T-helper 1 cell treated with Interleukin-12 subunit alpha and Interleukin-12 subunit beta and Interleukin-4 antibody, amounts not matched to agents 30 μg/mL and 1 μg/mL, for 36 hours (primary cell): ENCODE data around the gene AREL1.

Experiments used
- H3K27ac Mint-ChIP-seq: one replicate; pipeline ENCODE4 v1.8.0; 2021; ENCODE audit warnings: mild to moderate bottlenecking, mixed read lengths
- H3K27me3 Mint-ChIP-seq: one replicate; pipeline ENCODE4 v1.8.0; 2021; ENCODE audit warnings: low read depth, mixed read lengths
- H3K36me3 Mint-ChIP-seq: one replicate; pipeline ENCODE4 v1.8.0; 2021; ENCODE audit warnings: low read depth, mixed read lengths
- H3K4me1 Mint-ChIP-seq: one replicate; pipeline ENCODE4 v1.8.0; 2021; ENCODE audit warnings: low read depth, mixed read lengths
- H3K4me3 Mint-ChIP-seq: one replicate; pipeline ENCODE4 v1.8.0; 2021; ENCODE audit warnings: mild to moderate bottlenecking, moderate library complexity, mixed read lengths
- H3K9me3 Mint-ChIP-seq: one replicate; pipeline ENCODE4 v1.8.0; 2021; ENCODE audit warnings: mixed read lengths

AREL1 gene

GRCh38 chr14:74621556-74621955 is 91.3 kb downstream of the AREL1 start:
- no peak overlapping the region for H3K4me3 Mint-ChIP-seq
- H3K9me3 Mint-ChIP-seq, result no peaks in the 10 kb centered on the region
- H3K27ac Mint-ChIP-seq, result peak overlapping the region; percentile 18
- H3K36me3 Mint-ChIP-seq, result no peaks in the 10 kb centered on the region
- peaks cover 15% of the 10 kb centered on the region for H3K27me3 Mint-ChIP-seq
- H3K4me1 Mint-ChIP-seq, result peaks cover 35% of the 10 kb centered on the region

- Mint-ChIP-seq H3K36me3 (no peaks in the 10 kb centered on the region), H3K9me3 (no peaks in the 10 kb centered on the region), H3K4me1 (peaks cover 39% of the 10 kb centered on the region), H3K27ac (no peak overlapping the region), H3K4me3 (no peak overlapping the region), H3K27me3 (peaks cover 22% of the 10 kb centered on the region)
Observed at GRCh38 chr14:74620923-74621322, 92.0 kb downstream of the AREL1 start.

GRCh38 chr14:74620497-74620921 is 92.4 kb downstream of the AREL1 start:
- peaks cover 26% of the 10 kb centered on the region for H3K27me3 Mint-ChIP-seq
- no peaks in the 10 kb centered on the region for H3K9me3 Mint-ChIP-seq
- H3K4me1 Mint-ChIP-seq, result peaks cover 43% of the 10 kb centered on the region
- H3K4me3 Mint-ChIP-seq, result peak overlapping the region; percentile 49
- H3K27ac Mint-ChIP-seq, result peak overlapping the region; percentile 62
- H3K36me3 Mint-ChIP-seq, result no peaks in the 10 kb centered on the region

- no peaks in the 10 kb centered on the region for H3K9me3 Mint-ChIP-seq
- H3K4me3 Mint-ChIP-seq, result peak overlapping the region; percentile 49
- peaks cover 32% of the 10 kb centered on the region for H3K27me3 Mint-ChIP-seq
- no peak overlapping the region for H3K27ac Mint-ChIP-seq
- H3K36me3 Mint-ChIP-seq, result no peaks in the 10 kb centered on the region
- peaks cover 50% of the 10 kb centered on the region for H3K4me1 Mint-ChIP-seq
Observed at GRCh38 chr14:74619672-74620131, 93.2 kb downstream of the AREL1 start.

GRCh38 chr14:74618078-74618952 is 94.6 kb downstream of the AREL1 start:
- peak overlapping the region; percentile 80 for H3K27ac Mint-ChIP-seq
- peaks cover 60% of the 10 kb centered on the region for H3K4me1 Mint-ChIP-seq
- no peaks in the 10 kb centered on the region for H3K36me3 Mint-ChIP-seq
- peak overlapping the region; percentile 49 for H3K4me3 Mint-ChIP-seq
- peaks cover 35% of the 10 kb centered on the region for H3K27me3 Mint-ChIP-seq
- H3K9me3 Mint-ChIP-seq, result no peaks in the 10 kb centered on the region

- Mint-ChIP-seq H3K27me3 (peaks cover 36% of the 10 kb centered on the region), H3K9me3 (no peaks in the 10 kb centered on the region), H3K4me1 (peaks cover 60% of the 10 kb centered on the region), H3K36me3 (no peaks in the 10 kb centered on the region), H3K4me3 (no peak overlapping the region), H3K27ac (no peak overlapping the region)
Observed at GRCh38 chr14:74616996-74617700, 95.7 kb downstream of the AREL1 start.

- Mint-ChIP-seq H3K27ac (no peak overlapping the region), H3K27me3 (peaks cover 38% of the 10 kb centered on the region), H3K9me3 (no peaks in the 10 kb centered on the region), H3K4me3 (no peak overlapping the region), H3K4me1 (peaks cover 60% of the 10 kb centered on the region), H3K36me3 (no peaks in the 10 kb centered on the region)
Observed at GRCh38 chr14:74616507-74616906, 96.4 kb downstream of the AREL1 start.

- Mint-ChIP-seq H3K36me3 (no peaks in the 10 kb centered on the region), H3K4me1 (peaks cover 56% of the 10 kb centered on the region), H3K27ac (peak overlapping the region; percentile 42), H3K9me3 (no peaks in the 10 kb centered on the region), H3K27me3 (peaks cover 42% of the 10 kb centered on the region), H3K4me3 (no peak overlapping the region)
Observed at GRCh38 chr14:74615735-74616134, 97.1 kb downstream of the AREL1 start.

- H3K4me1 Mint-ChIP-seq, result peaks cover 48% of the 10 kb centered on the region
Observed at GRCh38 chr14:74614508-74615495, 98.1 kb downstream of the AREL1 start.

DNA sequence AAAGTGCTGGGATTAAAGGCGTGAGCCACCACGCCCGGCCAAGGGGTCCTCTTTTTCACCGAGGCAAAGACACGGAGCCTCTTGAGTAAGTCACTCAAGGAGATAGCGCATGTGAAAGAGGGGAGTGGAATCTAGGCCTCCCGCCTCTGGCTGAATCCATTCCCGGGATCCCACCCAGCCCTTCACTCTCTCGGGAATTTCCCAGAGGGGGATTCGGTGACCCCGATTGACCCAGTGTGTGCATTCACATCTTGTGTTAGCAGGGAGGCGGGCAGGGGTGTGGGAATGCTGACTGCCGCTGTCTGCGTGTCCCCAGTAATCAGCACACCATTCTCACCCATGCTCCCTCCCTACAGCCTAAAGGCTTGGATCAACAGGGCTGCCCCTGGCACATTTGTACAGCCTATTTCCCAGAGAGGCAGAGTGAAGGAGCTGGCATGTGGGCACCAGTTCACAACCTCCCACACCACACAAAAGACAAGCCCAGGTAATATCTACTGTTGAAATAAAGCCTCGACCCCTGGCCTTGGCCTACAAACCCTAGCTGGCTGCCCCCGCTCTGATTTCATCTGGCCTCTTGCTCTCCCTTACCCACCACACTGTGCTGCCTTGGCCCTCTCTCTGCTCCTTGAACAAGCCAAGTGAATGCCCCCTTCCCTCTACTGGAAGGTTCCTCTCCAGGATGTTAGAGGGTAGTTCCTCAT is 99.5 kb downstream of the AREL1 start:
- no peak overlapping the region for H3K27ac Mint-ChIP-seq

More at GRCh38 chr14:74614508-74615495, 98.1 kb downstream of the AREL1 start:
- H3K4me3 Mint-ChIP-seq, result peak overlapping the region; percentile 0
- H3K9me3 Mint-ChIP-seq, result no peaks in the 10 kb centered on the region
- H3K27me3 Mint-ChIP-seq, result peaks cover 48% of the 10 kb centered on the region
- peak overlapping the region; percentile 36 for H3K27ac Mint-ChIP-seq
- H3K36me3 Mint-ChIP-seq, result peaks cover 3% of the 10 kb centered on the region

GRCh38 chr14:74612350-74613021 is 100.4 kb downstream of the AREL1 start:
- H3K27me3 Mint-ChIP-seq, result peaks cover 59% of the 10 kb centered on the region
- no peak overlapping the region for H3K27ac Mint-ChIP-seq
- H3K4me3 Mint-ChIP-seq, result peak overlapping the region; percentile 67
- H3K36me3 Mint-ChIP-seq, result peaks cover 3% of the 10 kb centered on the region
- H3K9me3 Mint-ChIP-seq, result no peaks in the 10 kb centered on the region
- peaks cover 33% of the 10 kb centered on the region for H3K4me1 Mint-ChIP-seq

More for the DNA sequence above, 99.5 kb downstream of the AREL1 start:
- no peaks in the 10 kb centered on the region for H3K9me3 Mint-ChIP-seq
- H3K4me3 Mint-ChIP-seq, result peak overlapping the region; percentile 63
- peaks cover 58% of the 10 kb centered on the region for H3K27me3 Mint-ChIP-seq
- H3K36me3 Mint-ChIP-seq, result peaks cover 3% of the 10 kb centered on the region
- peaks cover 41% of the 10 kb centered on the region for H3K4me1 Mint-ChIP-seq

DNA sequence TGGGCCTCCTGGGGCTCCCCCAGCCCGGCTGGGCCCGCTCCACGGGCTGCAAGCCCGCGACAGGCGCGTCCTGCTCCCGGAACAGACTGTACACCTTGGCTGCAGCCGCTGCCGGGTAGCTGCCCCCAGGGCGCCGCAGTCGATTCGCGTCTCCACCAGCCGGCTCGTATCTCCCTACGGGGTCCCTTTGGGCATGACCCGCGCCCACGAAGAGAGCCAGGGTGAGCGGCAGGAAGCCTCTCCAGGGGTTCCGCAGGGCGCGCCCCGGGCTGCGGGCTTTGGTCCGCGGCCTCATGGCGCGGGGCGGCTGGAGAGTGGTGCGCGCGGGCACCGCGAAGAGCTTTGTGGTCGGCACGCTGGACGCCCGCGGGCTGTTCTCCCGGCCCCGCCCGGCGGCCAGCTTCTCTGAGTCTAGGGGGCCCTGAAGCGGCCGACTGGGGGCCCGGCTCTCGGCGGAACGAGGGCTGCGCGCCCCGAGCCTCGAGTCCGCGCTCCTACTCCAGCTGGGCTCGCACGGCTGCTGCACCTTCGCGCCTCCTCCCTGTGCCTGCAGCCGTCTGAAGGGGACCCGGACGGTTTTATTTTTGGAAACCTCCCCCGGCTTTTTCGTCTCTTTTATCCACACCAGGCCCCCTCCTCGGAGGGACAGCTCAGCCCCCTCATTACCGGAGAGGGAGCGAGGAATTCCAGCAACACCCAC is 101.1 kb downstream of the AREL1 start, which contains the start of gene LTBP2:
LTBP2 (minus strand) TSS at position 588 of the 700 bp plus-strand sequence; CDS start at position 295, 293 bp downstream.
- H3K9me3 Mint-ChIP-seq, result no peaks in the 10 kb centered on the region
- peaks cover 65% of the 10 kb centered on the region for H3K27me3 Mint-ChIP-seq
- peak within 1 kb of the TSS; percentile 67 for H3K4me3 Mint-ChIP-seq
- H3K36me3 Mint-ChIP-seq, result peaks cover 3% of the 10 kb centered on the region
- peaks cover 31% of the 10 kb centered on the region for H3K4me1 Mint-ChIP-seq
- H3K27ac Mint-ChIP-seq, result no peak within 1 kb of the TSS
